ENCODE results near the gene ST6GALNAC3.

DNA sequence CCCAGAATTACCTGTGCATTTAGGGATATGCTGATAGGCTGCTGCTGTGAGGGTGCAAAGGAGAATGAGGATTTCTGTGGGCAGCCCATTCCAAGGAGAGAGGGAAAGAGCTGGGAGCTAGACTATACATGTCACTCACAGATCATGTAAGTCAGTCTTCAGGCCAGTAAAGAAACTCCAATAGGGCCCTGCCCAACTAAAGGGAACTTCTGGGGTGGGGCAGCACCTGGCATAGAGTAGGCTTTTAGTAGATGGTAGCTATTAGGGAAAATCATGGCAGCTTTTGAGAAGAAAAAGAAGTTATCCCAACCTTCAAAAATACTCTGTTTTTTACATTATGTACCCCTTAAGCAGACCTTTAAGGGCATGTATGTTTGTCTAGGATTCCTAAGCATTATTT lies 89.6 kb downstream of the ST6GALNAC3 start:
- TF ChIP-seq, protein P1, sequence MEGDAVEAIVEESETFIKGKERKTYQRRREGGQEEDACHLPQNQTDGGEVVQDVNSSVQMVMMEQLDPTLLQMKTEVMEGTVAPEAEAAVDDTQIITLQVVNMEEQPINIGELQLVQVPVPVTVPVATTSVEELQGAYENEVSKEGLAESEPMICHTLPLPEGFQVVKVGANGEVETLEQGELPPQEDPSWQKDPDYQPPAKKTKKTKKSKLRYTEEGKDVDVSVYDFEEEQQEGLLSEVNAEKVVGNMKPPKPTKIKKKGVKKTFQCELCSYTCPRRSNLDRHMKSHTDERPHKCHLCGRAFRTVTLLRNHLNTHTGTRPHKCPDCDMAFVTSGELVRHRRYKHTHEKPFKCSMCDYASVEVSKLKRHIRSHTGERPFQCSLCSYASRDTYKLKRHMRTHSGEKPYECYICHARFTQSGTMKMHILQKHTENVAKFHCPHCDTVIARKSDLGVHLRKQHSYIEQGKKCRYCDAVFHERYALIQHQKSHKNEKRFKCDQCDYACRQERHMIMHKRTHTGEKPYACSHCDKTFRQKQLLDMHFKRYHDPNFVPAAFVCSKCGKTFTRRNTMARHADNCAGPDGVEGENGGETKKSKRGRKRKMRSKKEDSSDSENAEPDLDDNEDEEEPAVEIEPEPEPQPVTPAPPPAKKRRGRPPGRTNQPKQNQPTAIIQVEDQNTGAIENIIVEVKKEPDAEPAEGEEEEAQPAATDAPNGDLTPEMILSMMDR (IDR thresholded peaks at IDR 0.05): no peak
- TF ChIP-seq EZH2 (IDR thresholded peaks at IDR 0.05): no peak
